ENCODE measurements around the gene NNMT.
A peak's percentile ranks its signal among the peaks of the same experiment; 100 is the strongest.

Gene NNMT

DNA sequence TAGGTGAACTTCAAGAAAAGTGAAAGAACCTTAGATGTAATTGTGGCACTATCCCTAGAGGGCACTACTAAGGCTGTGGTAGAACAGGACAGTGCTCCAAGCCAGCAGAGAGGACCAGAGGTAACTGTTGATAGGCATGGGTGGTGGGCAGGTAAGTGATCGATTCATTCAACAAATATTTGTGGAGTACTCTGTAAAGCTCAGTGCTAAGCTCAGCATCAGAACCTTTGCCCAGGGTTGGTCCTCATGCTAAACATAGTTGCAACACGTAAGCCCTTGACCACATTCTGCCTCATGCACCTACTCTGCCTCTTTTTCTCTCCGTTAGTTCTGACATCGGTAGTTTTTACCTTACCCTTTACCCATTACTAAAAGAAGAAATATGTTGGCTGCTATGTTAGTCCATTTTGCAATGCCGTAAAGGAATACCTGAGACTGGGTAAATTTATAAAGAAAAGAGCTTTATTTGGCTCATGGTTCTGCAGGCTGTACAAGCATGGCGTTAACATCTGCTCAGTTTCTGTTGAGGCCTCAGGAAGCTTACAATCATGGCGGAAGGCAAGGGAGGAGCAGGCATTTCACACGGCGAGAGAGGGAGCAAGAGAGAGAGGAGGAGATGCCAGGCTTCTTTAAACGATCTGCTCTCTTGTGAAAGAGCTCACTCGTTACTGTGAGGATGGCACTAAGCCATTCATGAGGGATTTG, 18.4 kb upstream of the NNMT start:
- H3K4me3 ChIP-seq (ENCODE audit: low read depth, low read length): no peak overlapping the region
- no peak for DNase-seq (ENCODE audit: low read depth)
- TF ChIP-seq, protein P1, sequence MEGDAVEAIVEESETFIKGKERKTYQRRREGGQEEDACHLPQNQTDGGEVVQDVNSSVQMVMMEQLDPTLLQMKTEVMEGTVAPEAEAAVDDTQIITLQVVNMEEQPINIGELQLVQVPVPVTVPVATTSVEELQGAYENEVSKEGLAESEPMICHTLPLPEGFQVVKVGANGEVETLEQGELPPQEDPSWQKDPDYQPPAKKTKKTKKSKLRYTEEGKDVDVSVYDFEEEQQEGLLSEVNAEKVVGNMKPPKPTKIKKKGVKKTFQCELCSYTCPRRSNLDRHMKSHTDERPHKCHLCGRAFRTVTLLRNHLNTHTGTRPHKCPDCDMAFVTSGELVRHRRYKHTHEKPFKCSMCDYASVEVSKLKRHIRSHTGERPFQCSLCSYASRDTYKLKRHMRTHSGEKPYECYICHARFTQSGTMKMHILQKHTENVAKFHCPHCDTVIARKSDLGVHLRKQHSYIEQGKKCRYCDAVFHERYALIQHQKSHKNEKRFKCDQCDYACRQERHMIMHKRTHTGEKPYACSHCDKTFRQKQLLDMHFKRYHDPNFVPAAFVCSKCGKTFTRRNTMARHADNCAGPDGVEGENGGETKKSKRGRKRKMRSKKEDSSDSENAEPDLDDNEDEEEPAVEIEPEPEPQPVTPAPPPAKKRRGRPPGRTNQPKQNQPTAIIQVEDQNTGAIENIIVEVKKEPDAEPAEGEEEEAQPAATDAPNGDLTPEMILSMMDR (IDR thresholded peaks at IDR 0.05; ENCODE audit: control insufficient read depth, extremely low read depth, insufficient read depth): no peak

DNA sequence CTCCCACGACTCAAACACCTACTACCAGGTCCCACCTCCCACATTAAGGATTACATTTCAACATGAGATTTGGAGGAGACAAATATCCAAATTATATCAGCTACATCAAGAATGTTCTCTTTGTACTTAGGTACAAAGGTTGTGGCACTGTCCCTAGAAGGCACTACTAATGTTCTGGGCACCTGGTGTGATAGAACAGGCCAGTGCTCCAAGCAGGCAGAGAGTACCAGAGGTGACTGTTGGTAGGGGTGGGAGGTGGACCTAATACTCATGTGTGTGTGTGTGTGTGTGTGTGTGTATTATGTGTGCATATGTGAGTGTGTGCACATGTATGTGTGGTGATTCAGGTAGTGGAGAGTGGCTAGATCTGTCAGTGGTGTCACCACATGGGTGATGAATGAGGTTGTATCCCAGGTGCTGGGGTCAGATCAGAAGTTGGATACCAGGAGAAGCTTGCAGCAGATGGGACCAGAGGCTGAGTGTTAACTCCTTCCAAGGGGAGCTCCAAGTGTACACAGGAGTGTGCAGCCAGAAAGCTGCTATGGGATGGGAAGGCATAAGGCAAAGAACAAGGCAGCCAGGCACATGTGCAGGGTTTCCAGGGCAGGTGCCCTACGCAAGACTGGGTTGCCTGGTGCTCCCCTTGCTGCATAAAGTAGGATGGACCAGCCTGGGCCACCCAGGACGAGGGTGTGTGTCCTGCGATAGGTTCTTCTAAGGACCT, 17.7 kb upstream of the NNMT start:
- no peak for DNase-seq (ENCODE audit: low read depth)
- TF ChIP-seq, protein P1 (IDR thresholded peaks at IDR 0.05; ENCODE audit: control insufficient read depth, extremely low read depth, insufficient read depth): no peak
- H3K4me3 ChIP-seq (ENCODE audit: low read depth, low read length): no peak overlapping the region

DNA sequence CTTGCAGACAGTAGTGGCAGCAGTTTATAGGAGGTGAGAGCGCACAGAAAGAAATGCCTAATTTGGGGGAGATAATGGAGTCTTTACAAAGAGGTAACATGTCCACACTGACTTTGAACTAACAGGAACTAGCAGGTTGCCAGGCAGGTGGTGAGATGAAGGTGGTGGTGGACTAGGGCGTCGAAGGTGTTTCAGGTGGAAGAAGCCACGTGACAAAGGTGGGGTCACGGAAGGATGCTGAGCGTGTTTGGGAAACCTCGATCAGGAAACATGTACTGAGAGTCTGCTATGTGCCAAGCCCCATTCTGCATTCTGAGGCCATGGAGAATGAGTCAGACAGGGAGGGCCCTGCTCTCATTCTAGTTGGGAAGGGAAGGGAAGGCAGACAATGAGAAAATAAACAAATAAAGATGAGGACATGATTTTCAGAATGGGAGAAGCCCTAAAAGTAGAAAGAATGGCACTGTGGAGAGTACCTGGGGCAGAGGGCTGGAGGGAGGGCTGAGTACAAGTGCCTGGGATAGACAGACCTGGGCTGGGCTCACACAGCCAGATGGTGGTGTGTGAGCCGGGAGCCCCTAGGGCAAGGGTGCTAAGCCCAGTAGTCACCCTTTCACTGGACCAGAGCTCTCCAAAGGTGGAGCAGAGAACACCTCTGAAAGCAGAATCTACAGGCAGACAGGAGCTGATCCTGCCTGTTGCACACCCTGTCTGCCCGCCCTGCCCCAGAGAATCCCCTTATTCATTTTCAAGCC, 16.2 kb upstream of the NNMT start:
- DNase-seq (ENCODE audit: low read depth): no peak
- TF ChIP-seq, protein P1 (IDR thresholded peaks at IDR 0.05; ENCODE audit: control insufficient read depth, extremely low read depth, insufficient read depth): no peak
- H3K4me3 ChIP-seq (ENCODE audit: low read depth, low read length): no peak overlapping the region

DNA sequence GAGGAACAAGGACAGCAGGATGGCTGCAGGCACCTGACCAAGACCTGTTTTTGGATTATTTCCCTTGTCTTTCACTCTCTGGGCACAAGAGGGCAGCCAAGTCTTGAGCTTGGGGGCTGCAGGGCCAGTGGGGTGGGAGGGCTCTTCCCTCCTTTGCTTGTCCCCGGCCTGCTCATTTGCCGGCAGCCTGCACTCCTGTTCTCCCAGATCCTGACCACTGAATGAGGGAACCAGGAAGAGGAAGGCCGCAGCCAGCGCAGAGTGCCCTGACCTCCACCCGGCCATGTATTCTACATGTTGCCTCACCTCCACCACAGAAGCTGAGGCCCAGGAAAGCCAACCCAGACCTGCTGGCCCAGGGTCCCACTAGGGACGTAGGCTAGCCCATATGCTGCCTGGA, 15.5 kb upstream of the NNMT start:
- H3K4me3 ChIP-seq (ENCODE audit: low read depth, low read length): no peak overlapping the region
- no peak for DNase-seq (ENCODE audit: low read depth)
- TF ChIP-seq, protein P1 (IDR thresholded peaks at IDR 0.05; ENCODE audit: control insufficient read depth, extremely low read depth, insufficient read depth): peak; percentile 87

DNA sequence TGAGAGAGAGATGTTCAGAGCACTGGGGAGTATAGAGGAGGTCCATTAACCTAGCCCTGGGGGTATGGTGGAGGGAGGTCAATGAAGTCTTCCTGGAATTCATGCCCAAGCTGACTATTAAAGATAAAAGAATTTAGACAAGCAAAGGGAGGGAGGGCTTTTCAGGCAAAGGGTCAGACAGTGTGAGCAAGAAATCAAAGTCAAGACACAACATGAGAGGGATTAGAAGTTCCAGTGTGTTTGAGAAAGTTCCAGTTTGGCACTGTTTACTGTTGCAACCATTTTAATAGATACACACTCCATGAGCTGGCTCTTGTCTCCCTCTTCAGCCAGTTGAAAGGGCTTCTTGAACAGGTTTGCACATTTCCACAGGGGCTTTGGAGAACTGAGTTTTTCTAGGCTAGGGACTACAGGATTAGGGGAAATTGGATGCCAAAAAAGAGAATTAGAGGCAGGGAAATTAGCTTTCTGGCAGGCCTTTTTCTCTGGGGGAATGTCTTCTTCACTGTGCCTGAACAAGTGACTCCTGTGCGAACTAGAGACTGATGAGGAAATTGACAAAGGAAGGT, 14.7 kb upstream of the NNMT start:
- DNase-seq (ENCODE audit: low read depth): peak; percentile 52

DNA sequence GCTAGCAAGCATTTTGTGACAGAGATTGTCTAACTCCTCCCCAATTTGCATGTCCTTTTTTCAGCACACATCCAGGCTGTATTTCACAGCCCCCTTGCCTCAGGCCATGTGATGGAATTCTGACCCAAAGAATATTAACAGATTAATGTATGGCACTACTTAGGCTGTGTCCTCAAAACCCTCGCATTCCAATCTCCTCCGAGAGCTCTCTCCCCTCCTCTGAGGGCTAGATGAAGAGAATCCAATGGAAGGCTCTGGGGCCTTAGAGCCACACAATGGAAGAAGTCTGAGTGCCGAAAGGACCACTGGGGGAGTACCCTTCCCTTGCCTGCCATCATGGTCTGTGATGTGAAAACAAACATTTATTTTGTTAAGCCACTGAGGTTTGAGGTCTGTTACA, 13.7 kb upstream of the NNMT start:
- no peak overlapping the region for H3K4me3 ChIP-seq (ENCODE audit: low read depth, low read length)
- TF ChIP-seq, protein P1 (IDR thresholded peaks at IDR 0.05; ENCODE audit: control insufficient read depth, extremely low read depth, insufficient read depth): no peak
- no peak for DNase-seq (ENCODE audit: low read depth)

More for the DNA sequence above, 14.7 kb upstream of the NNMT start:
- TF ChIP-seq, protein P1 (IDR thresholded peaks at IDR 0.05; ENCODE audit: control insufficient read depth, extremely low read depth, insufficient read depth): 0 out of 2 replicates have a peak, but pooled peaks have one; percentile 1
- no peak overlapping the region for H3K4me3 ChIP-seq (ENCODE audit: low read depth, low read length)

Data from LNCaP clone FGC (cell line).